ENCODE measurements around the gene FAAP100.
"Not testable (repeated sequence)": the region's sequence is repeated elsewhere in the genome, so short reads cannot be mapped to it uniquely, and the experiment has no call there.

Gene FAAP100

GRCh38 chr17:81536299-81537290 lies 15.6 kb downstream of the FAAP100 start:
- no peak for DNase-seq

- DNase-seq = no peak
Observed at GRCh38 chr17:81535480-81536298, 16.5 kb downstream of the FAAP100 start.

GRCh38 chr17:81535007-81535328 lies 17.2 kb downstream of the FAAP100 start:
- DNase-seq = no peak

- DNase-seq = peak in 1 of 2 experiments; percentile 23
Observed at GRCh38 chr17:81534157-81535006, 17.8 kb downstream of the FAAP100 start.

- no peak for DNase-seq
Observed at GRCh38 chr17:81533339-81534141, 18.6 kb downstream of the FAAP100 start.

- no peak for DNase-seq
Observed at GRCh38 chr17:81532490-81533287, 19.5 kb downstream of the FAAP100 start.

- DNase-seq = not testable (repeated sequence)
Observed at GRCh38 chr17:81531998-81532404, 20.2 kb downstream of the FAAP100 start.

GRCh38 chr17:81531013-81531412 lies 21.1 kb downstream of the FAAP100 start:
- not testable (repeated sequence) for DNase-seq

- no peak for DNase-seq
Observed at GRCh38 chr17:81529437-81529803, 22.7 kb downstream of the FAAP100 start.

GRCh38 chr17:81528651-81529436 lies 23.3 kb downstream of the FAAP100 start:
- no peak for DNase-seq

- DNase-seq = no peak
Observed at GRCh38 chr17:81528384-81528650, 23.8 kb downstream of the FAAP100 start.

- DNase-seq = no peak
Observed at GRCh38 chr17:81527591-81528383, 24.4 kb downstream of the FAAP100 start, which contains the start of gene FSCN2. Gene FSCN2 (plus strand): TSS chr17:81528377. CDS start chr17:81528532, 155 bp downstream.

- no peak for DNase-seq
Observed at GRCh38 chr17:81526662-81527571, 25.2 kb downstream of the FAAP100 start.

- DNase-seq = no peak
Observed at GRCh38 chr17:81524865-81525159, 27.3 kb downstream of the FAAP100 start.

- no peak for DNase-seq
Observed at GRCh38 chr17:81524039-81524864, 27.9 kb downstream of the FAAP100 start.

- no peak for DNase-seq
Observed at GRCh38 chr17:81523402-81524038, 28.6 kb downstream of the FAAP100 start.

All from NCI-H1930 (cell line).